LNCAP (cell line): ENCODE results near the gene AFG3L2.

Source experiments
- CTCF ChIP-seq: fragments of 450-650 bp; IDR thresholded peaks from 2 replicates; pipeline ENCODE4 v1.5.1; 2017; ENCODE audit warnings: mild to moderate bottlenecking

AFG3L2 gene

GRCh38 chr18:12334863-12335262 lies 42.2 kb downstream of the AFG3L2 start:
- TF ChIP-seq CTCF: no peak

GRCh38 chr18:12334366-12334808 lies 42.6 kb downstream of the AFG3L2 start:
- no peak for TF ChIP-seq CTCF

- no peak for TF ChIP-seq CTCF
Observed at GRCh38 chr18:12333506-12334290, 43.3 kb downstream of the AFG3L2 start.

- TF ChIP-seq CTCF: no peak
Observed at GRCh38 chr18:12330766-12331165, 46.3 kb downstream of the AFG3L2 start.

- no peak for TF ChIP-seq CTCF
Observed at GRCh38 chr18:12329125-12329698, 47.8 kb downstream of the AFG3L2 start.

- TF ChIP-seq CTCF: peak; percentile 48
Observed at GRCh38 chr18:12328179-12328823, 48.7 kb downstream of the AFG3L2 start.

GRCh38 chr18:12327510-12328178 lies 49.4 kb downstream of the AFG3L2 start:
- peak; percentile 97 for TF ChIP-seq CTCF
